ENCODE data around the gene SLAMF9.

GRCh38 chr1:159994896-159995295 lies 40.9 kb upstream of the SLAMF9 start:
- TF ChIP-seq, protein P1, sequence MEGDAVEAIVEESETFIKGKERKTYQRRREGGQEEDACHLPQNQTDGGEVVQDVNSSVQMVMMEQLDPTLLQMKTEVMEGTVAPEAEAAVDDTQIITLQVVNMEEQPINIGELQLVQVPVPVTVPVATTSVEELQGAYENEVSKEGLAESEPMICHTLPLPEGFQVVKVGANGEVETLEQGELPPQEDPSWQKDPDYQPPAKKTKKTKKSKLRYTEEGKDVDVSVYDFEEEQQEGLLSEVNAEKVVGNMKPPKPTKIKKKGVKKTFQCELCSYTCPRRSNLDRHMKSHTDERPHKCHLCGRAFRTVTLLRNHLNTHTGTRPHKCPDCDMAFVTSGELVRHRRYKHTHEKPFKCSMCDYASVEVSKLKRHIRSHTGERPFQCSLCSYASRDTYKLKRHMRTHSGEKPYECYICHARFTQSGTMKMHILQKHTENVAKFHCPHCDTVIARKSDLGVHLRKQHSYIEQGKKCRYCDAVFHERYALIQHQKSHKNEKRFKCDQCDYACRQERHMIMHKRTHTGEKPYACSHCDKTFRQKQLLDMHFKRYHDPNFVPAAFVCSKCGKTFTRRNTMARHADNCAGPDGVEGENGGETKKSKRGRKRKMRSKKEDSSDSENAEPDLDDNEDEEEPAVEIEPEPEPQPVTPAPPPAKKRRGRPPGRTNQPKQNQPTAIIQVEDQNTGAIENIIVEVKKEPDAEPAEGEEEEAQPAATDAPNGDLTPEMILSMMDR (IDR thresholded peaks at IDR 0.05), result no peak
- TF ChIP-seq POLR2A (IDR thresholded peaks at IDR 0.05), result no peak

All from right lobe of liver (tissue), 4 donors.